Activated naive CD8-positive, alpha-beta T cell treated with anti-CD3 and anti-CD28 coated beads for 36 hours (primary cell): Measurements from ENCODE around the gene A1CF. TPM values are rescaled to one million over a fixed set of nuclear protein-coding genes. Genes with fewer than 3 reads are reported as not detected.
"Not testable (repeated sequence)": the region's sequence is repeated elsewhere in the genome, so short reads cannot be mapped to it uniquely, and the experiment has no call there.

Experiments used
- DNase-seq: peaks from one replicate; pipeline ENCODE4 v3.0.0; 2021
- H3K27ac Mint-ChIP-seq: one replicate; pipeline ENCODE4 v1.8.0; 2022; ENCODE audit warnings: mild to moderate bottlenecking, moderate library complexity, mixed read lengths
- H3K27me3 Mint-ChIP-seq: one replicate; pipeline ENCODE4 v1.8.0; 2022; ENCODE audit warnings: mild to moderate bottlenecking, mixed read lengths
- H3K36me3 Mint-ChIP-seq: one replicate; pipeline ENCODE4 v1.8.0; 2021; ENCODE audit warnings: mild to moderate bottlenecking, mixed read lengths
- H3K4me1 Mint-ChIP-seq: one replicate; pipeline ENCODE4 v1.8.0; 2021; ENCODE audit warnings: mixed read lengths
- H3K4me3 Mint-ChIP-seq: one replicate; pipeline ENCODE4 v1.8.0; 2022; ENCODE audit warnings: mild to moderate bottlenecking, moderate library complexity, mixed read lengths
- H3K9me3 Mint-ChIP-seq: one replicate; pipeline ENCODE4 v1.8.0; 2022; ENCODE audit warnings: mixed read lengths
- total RNA-seq, 2 experiments: library from RNA; stranded (reverse); gene quantifications; one replicate each; pipeline ENCODE4 v1.2.3, GENCODE V29; 2021

The A1CF gene
- total RNA-seq, 2 experiments from 2014 or later = not detected

DNA sequence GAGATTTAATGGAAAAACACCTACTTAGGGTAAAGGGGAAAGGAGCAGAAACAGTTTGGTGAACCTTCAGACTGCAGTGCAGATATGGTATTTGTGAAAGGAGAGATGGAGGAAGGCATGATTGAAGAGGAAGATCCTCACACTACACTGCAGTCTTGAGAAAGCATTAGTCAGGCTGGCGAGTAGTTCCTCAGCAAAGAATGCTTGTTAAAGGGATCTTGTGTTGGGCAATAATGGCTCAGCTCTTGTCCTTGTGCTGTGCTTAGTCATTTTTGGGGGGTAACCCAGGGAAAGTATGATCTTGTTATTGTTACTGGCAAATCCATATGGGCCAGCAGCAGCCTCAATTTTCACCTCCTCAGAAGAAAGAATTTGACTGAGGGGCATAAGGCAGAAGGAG, 105.4 kb downstream of the A1CF start:
- H3K27ac Mint-ChIP-seq, H3K4me3 Mint-ChIP-seq, H3K9me3 Mint-ChIP-seq, DNase-seq, H3K27me3 Mint-ChIP-seq, H3K36me3 Mint-ChIP-seq, H3K4me1 Mint-ChIP-seq: not testable (repeated sequence)

DNA sequence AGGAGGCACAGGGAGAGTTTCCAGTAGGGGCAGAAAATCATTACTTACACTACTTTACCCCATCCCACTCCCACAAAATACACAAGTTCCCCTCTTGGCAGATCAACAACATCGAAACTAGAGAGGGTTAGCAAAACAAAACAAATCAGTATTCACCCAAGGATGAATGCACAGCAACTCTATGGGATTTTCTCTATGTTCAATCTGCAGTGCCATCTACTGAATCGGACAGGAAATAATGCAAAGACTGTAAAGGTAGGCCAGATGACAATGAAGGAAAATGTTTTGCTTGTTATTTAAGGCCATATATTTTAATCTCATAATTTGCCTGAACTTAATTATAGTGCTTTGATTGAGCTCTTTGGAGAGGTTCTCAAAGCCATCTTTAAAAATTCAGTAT, 110.6 kb downstream of the A1CF start:
- not testable (repeated sequence) for H3K27ac Mint-ChIP-seq, H3K9me3 Mint-ChIP-seq, H3K27me3 Mint-ChIP-seq, DNase-seq, H3K36me3 Mint-ChIP-seq, H3K4me1 Mint-ChIP-seq, H3K4me3 Mint-ChIP-seq

DNA sequence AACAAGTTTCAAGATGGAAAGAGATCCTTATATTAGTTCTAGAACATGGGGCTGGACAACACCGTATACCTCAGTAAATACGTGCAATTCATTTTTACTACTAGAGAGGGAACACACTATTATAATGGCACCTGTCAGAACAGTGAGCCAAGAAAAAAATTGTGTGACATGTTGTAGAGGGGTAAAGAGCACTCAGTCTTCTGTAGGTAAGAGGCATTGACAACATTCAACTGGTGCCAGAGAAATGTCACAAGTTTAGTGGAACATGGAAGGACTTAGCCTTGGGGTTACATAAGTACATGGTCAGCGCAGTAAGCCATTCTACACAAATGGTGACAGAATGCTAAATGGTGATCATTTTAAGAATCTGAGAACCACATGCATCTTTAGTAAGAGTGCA, 113.4 kb downstream of the A1CF start:
- H3K27me3 Mint-ChIP-seq, H3K36me3 Mint-ChIP-seq, H3K4me1 Mint-ChIP-seq, H3K27ac Mint-ChIP-seq, H3K4me3 Mint-ChIP-seq, H3K9me3 Mint-ChIP-seq, DNase-seq: not testable (repeated sequence)

DNA sequence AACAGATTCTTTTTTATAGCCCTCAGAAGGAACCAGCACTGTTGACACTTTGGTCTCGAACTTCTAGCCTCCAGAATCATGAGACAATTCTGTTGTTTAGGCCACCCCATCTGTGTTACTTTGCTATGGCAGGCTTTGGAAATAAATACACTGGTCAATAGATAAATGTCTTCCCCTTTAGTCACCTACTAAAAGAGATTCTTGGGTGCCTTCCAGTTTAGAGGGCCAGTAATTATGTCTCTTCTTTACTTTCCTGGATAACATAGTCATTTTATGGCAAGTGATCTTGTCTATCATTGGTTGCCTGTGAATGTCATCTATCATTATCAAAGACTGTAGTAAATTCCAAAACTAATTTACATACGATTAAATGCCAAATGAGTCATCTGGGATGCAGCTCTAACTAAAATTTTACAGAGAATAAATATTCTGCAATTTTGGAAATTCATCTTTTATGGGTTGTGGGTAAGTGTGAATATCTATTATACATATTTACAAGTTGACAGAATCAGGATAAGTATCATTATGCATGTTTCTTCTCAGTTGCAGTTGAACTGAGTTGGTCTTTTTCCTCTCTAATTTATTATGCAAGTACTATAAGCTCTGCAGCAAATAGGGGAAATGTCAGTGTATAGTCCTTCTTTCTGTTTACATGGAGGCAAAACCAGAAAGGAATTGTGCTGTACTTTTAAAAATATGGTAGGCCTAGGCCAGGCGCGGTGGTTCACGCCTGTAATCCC, 118.5 kb downstream of the A1CF start:
- not testable (repeated sequence) for DNase-seq, H3K9me3 Mint-ChIP-seq, H3K27ac Mint-ChIP-seq, H3K4me3 Mint-ChIP-seq, H3K36me3 Mint-ChIP-seq, H3K4me1 Mint-ChIP-seq, H3K27me3 Mint-ChIP-seq

Other genes with a start within 250 kb of the A1CF start
- 1 to 10 TPM; 7.7 to 8.9 TPM for gene ASAH2B, start 145.7 kb downstream of the A1CF start, total RNA-seq
- not detected for gene PRKG1, start 188.9 kb upstream of the A1CF start, total RNA-seq